Embryonic facial prominence (tissue), 1 donor: ENCODE data around the gene HOXD11.

Experiments
- DNase-seq: peaks from one replicate; pipeline ENCODE4 v3.0.0-alpha.2; 2016; ENCODE audit errors: extremely low spot score

The HOXD11 gene

DNA sequence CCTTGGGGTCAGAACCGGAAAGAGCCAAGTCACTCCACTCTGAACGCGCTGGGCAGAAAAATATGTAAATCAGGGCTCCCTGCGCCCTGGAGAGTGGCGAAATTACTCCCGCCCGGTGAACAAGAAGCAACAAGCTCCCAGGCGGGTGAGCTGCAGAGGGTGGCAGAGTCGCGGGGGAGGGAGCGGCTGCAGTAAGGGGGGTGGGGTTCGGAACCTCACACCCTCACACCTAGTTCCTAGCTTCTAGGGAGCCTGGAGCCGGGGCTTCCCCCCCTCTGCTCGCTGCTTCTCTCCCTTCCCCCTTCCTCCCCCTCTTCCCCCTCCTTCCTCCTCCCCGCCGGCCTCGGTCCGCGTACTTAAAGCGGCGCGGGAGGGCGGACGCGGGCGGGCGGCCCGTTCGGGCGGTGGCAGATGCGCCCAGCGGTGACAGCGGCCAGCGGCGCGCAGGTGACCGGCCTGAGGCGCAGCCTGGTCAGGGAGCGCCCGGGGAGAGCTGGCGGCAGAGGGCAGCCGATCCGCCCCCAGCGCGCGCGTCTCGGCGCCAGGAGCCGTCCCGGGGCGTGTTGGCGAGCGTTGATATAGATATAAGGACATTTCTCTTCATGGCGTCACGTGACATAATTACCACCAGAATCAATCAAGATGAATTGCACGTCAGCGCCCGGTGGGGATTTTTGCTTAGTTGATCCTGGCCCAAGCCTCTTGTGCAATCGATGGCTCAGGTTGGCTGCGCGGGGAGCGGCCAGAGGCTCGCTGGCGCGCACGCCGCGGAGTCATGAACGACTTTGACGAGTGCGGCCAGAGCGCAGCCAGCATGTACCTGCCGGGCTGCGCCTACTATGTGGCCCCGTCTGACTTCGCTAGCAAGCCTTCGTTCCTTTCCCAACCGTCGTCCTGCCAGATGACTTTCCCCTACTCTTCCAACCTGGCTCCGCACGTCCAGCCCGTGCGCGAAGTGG, at the start of gene HOXD11:
TSS of gene HOXD11 (plus strand) at position 700 of the 959 bp plus-strand sequence. CDS start at position 776, 76 bp downstream.
- DNase-seq = no peak

- DNase-seq = no peak
Measured at GRCh38 chr2:176063958-176064357, 43.1 kb upstream of the HOXD11 start.

DNA sequence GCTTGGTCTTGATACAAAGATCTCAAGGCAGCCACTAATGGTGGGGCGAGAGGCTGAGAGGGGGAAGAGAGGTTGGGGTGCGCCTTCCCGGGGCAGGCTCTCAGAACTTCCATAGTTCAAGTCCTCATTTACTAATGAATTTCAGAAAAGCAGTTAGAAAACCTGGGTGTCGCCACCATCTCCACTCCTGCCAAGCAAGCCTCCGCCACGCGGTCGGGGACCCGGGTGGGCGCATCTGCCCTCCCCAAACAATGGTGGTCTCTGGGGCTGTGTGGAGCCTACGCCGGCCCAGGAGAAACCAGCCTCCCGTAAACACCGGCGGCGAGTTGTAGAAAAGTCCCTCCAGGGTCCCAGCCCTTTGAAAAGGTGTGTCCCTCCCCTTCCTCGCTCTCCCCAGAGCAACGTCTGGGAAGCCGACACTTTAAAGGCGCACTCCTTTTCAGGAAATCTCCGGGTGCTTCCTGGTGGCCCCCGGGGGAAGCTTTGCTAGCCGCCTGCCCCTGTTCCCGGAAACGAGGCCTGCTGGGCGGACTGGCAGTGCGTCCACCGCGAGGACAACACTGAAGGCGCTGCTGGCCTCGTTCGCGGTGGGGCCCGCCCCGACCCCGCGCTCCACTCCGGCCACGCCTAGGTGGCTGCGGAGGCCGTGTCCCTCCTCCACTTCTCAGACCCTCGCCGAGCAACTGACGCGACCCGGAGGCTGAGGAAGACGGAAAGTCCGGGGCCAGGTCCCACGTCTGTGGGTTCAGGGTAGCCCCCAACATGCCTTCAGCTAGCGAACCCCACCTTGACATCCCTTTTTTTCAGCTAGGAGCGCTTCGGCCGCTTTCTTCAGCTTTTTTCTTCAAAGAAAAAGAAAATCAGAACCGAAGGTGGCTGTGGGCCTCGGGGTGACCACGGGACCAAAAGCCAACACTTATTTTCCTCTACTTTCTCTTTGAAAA, 40.2 kb upstream of the HOXD11 start:
- DNase-seq = no peak

DNA sequence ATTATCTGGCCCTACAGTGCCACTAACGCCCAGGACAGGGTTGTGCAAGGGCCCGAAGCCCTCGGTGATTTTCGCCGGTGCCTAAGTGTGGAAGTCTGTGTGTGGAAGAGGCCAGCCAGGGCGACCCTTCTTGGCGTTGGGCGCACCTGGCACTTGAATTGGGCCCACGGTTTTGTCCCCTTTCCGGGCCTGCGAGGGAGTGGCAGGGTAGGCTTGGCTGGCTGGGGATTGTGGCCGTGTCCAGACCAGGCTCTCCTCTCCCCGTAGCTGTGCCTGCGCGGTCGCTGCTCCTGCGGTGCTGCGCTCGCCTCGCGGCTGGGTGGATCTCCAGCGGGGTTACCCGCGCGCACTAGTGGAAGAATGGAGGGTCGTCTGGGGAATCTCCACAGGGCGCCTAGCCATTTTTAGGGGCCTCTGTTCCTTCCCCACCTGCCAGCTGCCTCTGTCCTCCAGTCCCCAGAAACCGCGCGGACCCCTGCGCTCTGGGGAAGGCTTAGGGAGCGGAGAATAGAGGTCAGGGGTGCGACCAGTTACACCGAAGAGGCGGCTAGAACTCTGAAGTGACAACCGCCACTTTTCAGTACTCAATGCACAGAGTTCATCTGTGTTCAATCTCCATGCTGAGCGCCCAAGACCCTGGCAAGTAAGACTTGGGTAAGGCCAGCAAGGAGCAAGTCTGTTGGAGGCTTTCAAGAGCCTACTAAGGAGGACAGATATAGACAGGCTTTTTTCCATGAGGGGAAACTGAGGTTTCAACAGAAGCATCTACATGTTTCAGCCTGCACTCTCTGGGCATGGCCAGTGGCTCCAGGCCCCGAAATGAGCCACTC, 39.3 kb upstream of the HOXD11 start:
- no peak for DNase-seq

DNA sequence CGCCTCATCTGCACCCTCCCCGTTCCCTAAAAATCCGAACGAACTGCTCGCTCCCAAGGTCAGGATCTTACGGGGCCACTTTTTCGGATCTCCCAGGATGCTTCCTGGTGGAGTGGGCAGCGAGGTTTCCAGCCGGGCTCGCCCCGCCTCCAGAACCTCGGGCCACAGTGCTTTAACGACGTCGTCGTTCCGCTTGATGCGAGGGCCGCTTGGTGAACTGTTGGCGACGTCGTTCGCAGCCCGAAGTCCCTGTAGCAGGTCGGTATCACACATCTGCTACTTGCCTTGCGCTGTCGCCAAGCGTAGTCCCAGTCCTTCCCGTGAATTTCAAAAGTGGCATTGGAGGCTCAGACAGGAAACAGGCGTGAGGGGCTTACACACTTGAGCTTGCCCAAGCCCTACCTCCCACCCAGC, 38.7 kb upstream of the HOXD11 start:
- no peak for DNase-seq

- no peak for DNase-seq
Measured at GRCh38 chr2:176071330-176072291, 35.5 kb upstream of the HOXD11 start.

DNA sequence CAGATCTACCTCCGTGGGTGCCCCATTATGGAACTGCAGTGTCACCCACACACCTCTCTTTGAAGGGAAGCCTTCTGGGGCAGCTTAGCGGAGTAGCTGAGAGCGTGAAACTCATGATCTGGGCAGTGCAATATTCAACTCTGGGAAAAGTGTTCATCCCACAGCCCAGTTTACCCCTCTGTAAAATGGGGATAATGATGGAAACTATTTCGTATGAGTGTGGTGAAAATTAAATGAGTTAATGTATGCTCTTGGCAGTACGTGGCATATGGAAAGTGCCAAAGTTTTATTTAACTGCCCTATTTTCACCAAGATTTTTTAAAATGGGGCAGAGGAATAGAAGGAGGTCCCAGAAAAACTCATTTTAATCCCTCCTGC, 34.8 kb upstream of the HOXD11 start:
- no peak for DNase-seq

DNA sequence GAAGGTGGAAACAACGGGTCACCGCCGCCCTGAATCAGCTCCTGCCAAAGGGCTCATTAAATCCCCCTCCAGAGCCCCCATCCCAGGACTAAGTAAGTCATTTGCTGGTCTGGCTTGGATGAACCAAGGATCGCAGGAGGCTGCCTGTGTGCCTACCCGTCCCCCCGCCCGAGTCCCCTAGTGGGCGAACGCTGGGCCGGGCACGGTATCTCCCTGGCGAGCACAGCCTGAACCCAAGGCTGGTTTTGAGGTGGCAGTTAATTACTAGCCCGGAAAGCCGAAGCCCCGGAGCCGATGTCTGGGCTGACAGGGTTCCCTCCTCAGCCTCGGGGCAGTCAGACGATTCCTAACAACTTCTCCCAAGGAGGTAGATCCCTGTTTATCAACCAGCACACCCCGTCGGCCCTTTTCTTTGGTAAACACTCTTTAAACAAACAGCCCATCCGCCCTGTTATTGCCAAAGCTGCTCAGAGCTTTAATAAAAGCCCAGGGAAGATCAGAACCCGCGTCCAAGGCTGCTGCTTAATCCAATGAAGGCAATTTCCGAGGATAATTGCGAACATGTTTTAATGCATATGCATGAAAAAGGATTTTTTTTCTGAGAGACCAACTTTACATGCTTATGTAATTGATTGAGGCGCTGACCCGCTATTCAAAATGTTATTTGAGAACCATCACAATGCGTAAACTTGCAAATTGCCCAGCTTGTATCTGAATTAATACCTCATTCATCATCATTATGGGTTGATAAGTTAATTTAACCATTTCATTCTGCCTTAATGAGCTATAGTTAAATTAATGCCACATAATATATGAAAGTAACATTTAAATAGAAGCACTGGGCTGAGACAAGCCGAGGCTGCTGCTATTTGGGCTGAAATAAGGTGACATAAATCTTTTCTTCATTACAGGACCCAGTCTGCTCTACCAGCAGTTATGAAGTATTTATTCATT, 33.9 kb upstream of the HOXD11 start:
- no peak for DNase-seq

DNA sequence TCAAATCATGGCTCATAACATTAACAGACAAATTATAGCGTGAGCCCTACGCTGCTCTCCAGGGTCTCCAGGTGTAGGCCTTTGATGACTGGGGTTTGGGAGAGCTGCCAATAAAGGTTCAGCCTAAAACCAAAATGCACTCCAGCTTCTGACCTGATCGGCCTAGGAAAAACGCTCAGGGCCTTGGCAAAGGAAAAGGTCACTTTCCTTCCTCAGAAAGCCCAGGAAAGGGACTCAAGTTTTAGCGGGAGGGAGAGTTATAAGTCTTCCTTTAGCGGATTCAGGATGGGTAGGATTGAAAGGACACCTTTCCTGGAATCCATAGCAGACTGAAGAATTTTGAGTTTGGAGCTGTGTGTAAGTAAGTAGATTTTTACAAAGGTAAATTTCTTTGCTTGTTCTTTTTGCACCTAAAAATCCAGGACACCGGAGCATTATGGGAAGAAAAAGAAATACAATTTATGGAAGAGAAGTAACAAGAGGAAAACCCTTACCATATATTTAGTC, 32.1 kb upstream of the HOXD11 start:
- no peak for DNase-seq

DNA sequence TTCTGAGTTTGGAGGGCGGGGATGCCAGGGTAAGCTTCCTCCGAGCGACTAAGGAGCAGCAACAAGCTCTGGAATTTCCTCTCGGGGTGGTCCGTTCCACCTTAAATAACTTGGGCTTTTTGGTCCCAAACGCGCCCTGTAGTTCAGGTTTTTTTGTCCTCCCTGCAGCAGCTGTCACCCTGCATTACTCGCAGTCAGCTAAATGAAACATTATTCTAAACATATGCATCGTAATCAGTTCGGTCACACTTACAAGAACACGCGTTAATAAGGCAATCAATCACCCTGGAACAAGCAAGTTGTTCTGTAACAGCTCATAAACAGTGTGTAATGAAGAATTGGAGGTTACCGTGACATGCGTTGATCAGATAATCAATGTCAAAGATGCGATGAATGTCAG, 31.6 kb upstream of the HOXD11 start:
- no peak for DNase-seq

- no peak for DNase-seq
Measured at GRCh38 chr2:176076063-176076462, 31.0 kb upstream of the HOXD11 start.

GRCh38 chr2:176076796-176077195, 30.3 kb upstream of the HOXD11 start:
- DNase-seq = no peak

DNA sequence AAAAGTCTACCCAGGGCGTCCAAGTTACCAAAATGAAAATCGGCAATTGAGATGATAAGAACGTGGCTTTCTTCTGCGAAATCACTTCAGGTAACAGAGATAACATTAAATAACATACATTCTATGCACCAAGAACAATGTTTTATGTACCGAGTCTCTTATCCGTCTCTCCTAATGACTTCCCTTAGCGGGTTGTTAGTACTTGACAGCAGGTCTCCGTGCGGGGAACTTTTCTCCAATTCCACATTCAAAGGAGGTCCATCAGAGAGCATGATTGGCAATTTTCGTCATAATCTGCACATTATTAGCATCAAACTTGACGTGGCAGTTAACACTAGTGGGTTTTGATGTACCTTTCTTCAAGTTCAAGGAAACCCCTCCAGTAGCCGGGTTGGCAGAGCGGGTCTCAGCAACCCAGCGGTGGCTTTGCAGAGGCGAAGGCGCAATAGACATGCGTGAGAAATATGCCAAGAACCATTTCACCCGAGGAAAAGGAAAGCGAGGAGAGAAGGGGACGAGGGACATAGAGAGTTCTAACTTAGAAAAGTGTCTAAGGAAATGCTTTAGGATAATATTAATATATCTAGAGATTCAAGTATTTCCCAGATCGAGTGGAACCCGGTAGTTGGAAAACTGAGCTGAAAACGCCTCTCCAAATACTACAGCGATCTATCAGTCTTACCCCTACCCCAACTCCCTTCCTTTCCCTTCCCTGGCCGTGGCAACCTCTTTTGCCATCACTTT, 28.4 kb upstream of the HOXD11 start:
- DNase-seq = no peak

GRCh38 chr2:176079285-176079830, 27.7 kb upstream of the HOXD11 start:
- DNase-seq = no peak

DNA sequence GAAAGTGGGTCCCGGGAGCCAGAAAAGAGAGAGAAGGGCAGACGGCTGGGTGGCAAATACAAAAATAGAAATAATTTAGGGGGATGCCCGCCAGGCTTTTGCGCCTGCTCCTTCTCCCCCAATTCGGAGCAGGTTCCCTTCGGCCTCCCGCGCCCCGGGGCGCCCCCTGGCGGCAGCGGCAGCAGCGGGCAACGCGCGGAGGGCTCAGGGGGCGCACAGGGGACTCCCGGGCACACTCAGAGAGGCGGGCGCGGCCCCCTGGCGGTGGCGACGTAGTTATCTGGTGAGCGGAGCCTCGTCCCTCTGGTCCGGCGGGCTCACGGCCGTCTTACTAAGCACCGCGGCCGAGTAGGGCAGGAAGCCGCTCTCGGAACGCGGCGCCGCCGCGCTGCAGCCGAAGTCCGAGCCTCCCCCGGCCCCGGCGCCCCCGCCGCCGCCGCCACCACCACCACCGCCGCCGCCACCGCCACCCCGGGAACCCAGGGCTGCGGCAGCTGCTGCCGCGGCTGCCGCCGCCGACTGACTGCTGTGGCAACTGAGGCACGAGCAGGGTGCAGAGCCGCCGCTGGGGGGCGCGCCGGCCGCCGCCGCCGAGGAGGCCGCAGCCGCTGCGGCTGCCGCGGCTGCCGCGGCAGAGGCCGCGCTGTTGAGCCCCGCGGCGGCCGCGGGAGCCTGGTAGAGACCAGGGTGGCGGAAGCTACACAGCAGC, 27.1 kb upstream of the HOXD11 start:
- no peak for DNase-seq

DNA sequence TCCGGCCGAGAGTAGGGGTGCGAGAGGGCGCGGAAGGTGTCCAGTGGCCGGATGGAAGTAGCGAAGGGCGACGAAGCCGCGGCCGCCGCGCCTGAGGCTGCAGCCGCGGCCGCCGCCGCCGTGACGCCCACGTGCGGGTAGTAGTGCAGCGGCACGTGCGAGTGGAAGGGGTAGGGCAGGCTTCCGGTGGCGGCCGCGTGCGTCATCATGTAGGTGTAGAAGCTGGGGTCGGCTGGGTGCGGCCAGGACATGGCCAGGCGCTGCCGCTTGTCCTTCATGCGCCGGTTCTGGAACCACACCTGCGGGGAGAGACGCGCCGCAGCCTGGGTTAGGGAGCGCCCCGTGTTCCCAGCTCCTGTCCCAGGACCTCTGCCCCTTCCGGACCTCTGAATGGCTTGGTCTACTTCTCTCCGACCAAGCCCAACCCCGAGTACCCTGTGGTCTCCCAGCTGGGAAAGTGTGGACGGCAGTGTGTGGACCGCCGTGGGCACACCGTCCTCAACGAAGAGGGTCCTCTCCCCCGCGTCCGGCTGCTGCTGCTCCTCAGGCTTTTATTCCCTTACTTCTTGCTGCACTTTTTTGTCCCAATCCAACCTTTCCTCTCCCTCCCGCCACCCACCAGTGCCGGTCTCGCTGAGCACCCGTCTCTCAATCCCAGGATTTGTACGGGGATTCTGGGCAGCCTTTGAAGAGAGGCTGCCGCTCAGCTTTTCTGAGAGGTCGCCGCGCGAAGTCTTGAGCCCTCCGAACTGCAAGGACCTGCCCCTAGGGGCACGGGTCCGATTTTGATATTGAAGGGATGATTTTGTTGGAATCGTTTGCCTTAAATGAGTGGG, 26.3 kb upstream of the HOXD11 start:
- no peak for DNase-seq
